GM23248 (cell line): ENCODE measurements around the gene PCDHA1. TPM values are rescaled to one million over a fixed set of nuclear protein-coding genes. Genes with fewer than 3 reads are reported as not detected.

Source experiments
- DNase-seq: peaks from one replicate; pipeline ENCODE4 v3.0.0-alpha.2; 2015
- H2AFZ ChIP-seq: fragments of 200-600 bp; sonication (generic); 2 replicates; pipeline ENCODE4 v1.6.1; 2016; ENCODE audit warnings: antibody characterized with exemption
- H3F3A ChIP-seq: fragments of 200-600 bp; sonication (generic); 2 replicates; pipeline ENCODE4 v1.6.1; 2016; ENCODE audit warnings: mild to moderate bottlenecking, antibody characterized with exemption, mixed run types; ENCODE audit not compliant: insufficient read depth
- H3K27ac ChIP-seq: fragments of 200-600 bp; sonication (generic); 2 replicates; pipeline ENCODE4 v1.5.1; 2016; ENCODE audit warnings: mild to moderate bottlenecking
- H3K27me3 ChIP-seq: fragments of 200-600 bp; sonication (generic); replicated peaks from 2 replicates; pipeline ENCODE4 v1.6.1; 2016; ENCODE audit warnings: mild to moderate bottlenecking; ENCODE audit not compliant: insufficient read depth
- H3K36me3 ChIP-seq: fragments of 200-600 bp; sonication (generic); 2 replicates; pipeline ENCODE4 v1.6.1; 2016; ENCODE audit warnings: low read depth, mild to moderate bottlenecking
- H3K4me1 ChIP-seq: fragments of 200-600 bp; sonication (generic); 2 replicates; pipeline ENCODE4 v1.6.1; 2016; ENCODE audit warnings: mild to moderate bottlenecking; ENCODE audit not compliant: insufficient read depth
- H3K4me2 ChIP-seq: fragments of 200-600 bp; sonication (generic); one replicate; pipeline ENCODE4 v1.6.1; 2016; ENCODE audit warnings: mild to moderate bottlenecking; ENCODE audit not compliant: unreplicated experiment
- H3K4me3 ChIP-seq: fragments of 200-600 bp; sonication (generic); 2 replicates; pipeline ENCODE4 v1.5.1; 2016; ENCODE audit warnings: mild to moderate bottlenecking
- H3K79me2 ChIP-seq: fragments of 200-600 bp; sonication (generic); 2 replicates; pipeline ENCODE4 v1.6.1; 2016; ENCODE audit warnings: mild to moderate bottlenecking; ENCODE audit not compliant: insufficient read depth
- H3K9ac ChIP-seq: fragments of 200-600 bp; sonication (generic); 2 replicates; pipeline ENCODE4 v1.6.1; 2016; ENCODE audit warnings: mild to moderate bottlenecking
- H3K9me2 ChIP-seq: fragments of 200-600 bp; sonication (generic); 2 replicates; pipeline ENCODE4 v1.6.1; 2016; ENCODE audit warnings: mixed run types, mild to moderate bottlenecking, moderate library complexity; ENCODE audit not compliant: insufficient read depth
- H3K9me3 ChIP-seq: fragments of 200-600 bp; sonication (generic); one replicate; pipeline ENCODE4 v1.6.1; 2017; ENCODE audit warnings: low read depth
- H4K20me1 ChIP-seq: fragments of 200-600 bp; sonication (generic); 2 replicates; pipeline ENCODE4 v1.6.0; 2016; ENCODE audit not compliant: insufficient read depth
- EZH2 ChIP-seq: fragments of 200-600 bp; sonication (generic); IDR thresholded peaks from 2 replicates; pipeline ENCODE4 v1.6.1; 2018; ENCODE audit warnings: antibody characterized with exemption, mild to moderate bottlenecking; ENCODE audit not compliant: insufficient read depth, poor library complexity, severe bottlenecking
- EZH2phosphoT487 ChIP-seq: fragments of 200-600 bp; sonication (generic); IDR thresholded peaks from 2 replicates; pipeline ENCODE4 v1.6.1; 2018; ENCODE audit warnings: antibody characterized with exemption, moderate library complexity, mild to moderate bottlenecking, low read depth; ENCODE audit not compliant: insufficient read depth
- WGBS, 2 experiments: methylation state at CpG; one replicate each; pipeline ENCODE4 v1.1.6; 2015 to 2017; ENCODE audit warnings: low lambda C conversion rate in 2 of 2, low coverage in 1 of 2; ENCODE audit errors: missing lambda C conversion rate in 2 of 2; 5-methylcytosine and 5-hydroxymethylcytosine counted together
- in situ Hi-C: fragments of 300-500 bp; cut with MboI; formaldehyde crosslinking; loops from 2 replicates; pipeline ENCODE4 v1.15.0; 2020
- polyA plus RNA-seq: library from polyadenylated mRNA; unstranded; fragments of >200 nt; fragmentation: Nextera tagmentation; extraction: Ambion mirVana; gene quantifications from 2 replicates; pipeline ENCODE4 v1.2.1, GENCODE V29; 2016
- total RNA-seq: library from RNA; depleted of rRNA; stranded (reverse); fragments of >200 nt; shearing (Covaris generic); gene quantifications from 2 replicates; pipeline ENCODE4 v1.2.3, GENCODE V29; 2014

Gene PCDHA1
- total and polyA plus RNA-seq, 2 experiments from 2014 or later = not detected

- H3F3A ChIP-seq = no peaks in the 10 kb centered on the region
- no peaks in the 10 kb centered on the region for H3K9me2 ChIP-seq
- no peak overlapping the region for H3K4me2 ChIP-seq
- no peak overlapping the region for H3K4me3 ChIP-seq
- H3K79me2 ChIP-seq = no peaks in the 10 kb centered on the region
- H2AFZ ChIP-seq = no peak overlapping the region
- no peaks in the 10 kb centered on the region for H4K20me1 ChIP-seq
- WGBS, 2 experiments = 38 to 52% methylated on average over 3 of the region's 3 CpGs
- no peaks in the 10 kb centered on the region for H3K9me3 ChIP-seq
- in situ Hi-C loops = no loop called here
- no peaks in the 10 kb centered on the region for H3K36me3 ChIP-seq
- H3K4me1 ChIP-seq = no peaks in the 10 kb centered on the region
- no peak for TF ChIP-seq EZH2phosphoT487
- TF ChIP-seq EZH2 = no peak
- H3K27ac ChIP-seq = no peak overlapping the region
- H3K9ac ChIP-seq = no peak overlapping the region
- DNase-seq = no peak
- no peaks in the 10 kb centered on the region for H3K27me3 ChIP-seq
Measured at GRCh38 chr5:141002605-141002965, 216.6 kb downstream of the PCDHA1 start.

- Histone ChIP-seq H3K9ac (no peak overlapping the region), H3K27ac (no peak overlapping the region), H3K4me2 (no peak overlapping the region), H3K9me2 (no peaks in the 10 kb centered on the region), H3K9me3 (no peaks in the 10 kb centered on the region), H4K20me1 (no peaks in the 10 kb centered on the region), H3K36me3 (no peaks in the 10 kb centered on the region), H3F3A (no peaks in the 10 kb centered on the region), H2AFZ (no peak overlapping the region), H3K79me2 (no peaks in the 10 kb centered on the region), H3K4me1 (no peaks in the 10 kb centered on the region), H3K27me3 (no peaks in the 10 kb centered on the region), H3K4me3 (no peak overlapping the region)
- TF ChIP-seq EZH2 (no peak), EZH2phosphoT487 (no peak)
- DNase-seq = no peak
- in situ Hi-C loops = no loop called here
- WGBS, 2 experiments = 37 to 38% methylated on average over 3 of the region's 3 CpGs
Measured at GRCh38 chr5:141003031-141003430, 217.1 kb downstream of the PCDHA1 start.

DNA sequence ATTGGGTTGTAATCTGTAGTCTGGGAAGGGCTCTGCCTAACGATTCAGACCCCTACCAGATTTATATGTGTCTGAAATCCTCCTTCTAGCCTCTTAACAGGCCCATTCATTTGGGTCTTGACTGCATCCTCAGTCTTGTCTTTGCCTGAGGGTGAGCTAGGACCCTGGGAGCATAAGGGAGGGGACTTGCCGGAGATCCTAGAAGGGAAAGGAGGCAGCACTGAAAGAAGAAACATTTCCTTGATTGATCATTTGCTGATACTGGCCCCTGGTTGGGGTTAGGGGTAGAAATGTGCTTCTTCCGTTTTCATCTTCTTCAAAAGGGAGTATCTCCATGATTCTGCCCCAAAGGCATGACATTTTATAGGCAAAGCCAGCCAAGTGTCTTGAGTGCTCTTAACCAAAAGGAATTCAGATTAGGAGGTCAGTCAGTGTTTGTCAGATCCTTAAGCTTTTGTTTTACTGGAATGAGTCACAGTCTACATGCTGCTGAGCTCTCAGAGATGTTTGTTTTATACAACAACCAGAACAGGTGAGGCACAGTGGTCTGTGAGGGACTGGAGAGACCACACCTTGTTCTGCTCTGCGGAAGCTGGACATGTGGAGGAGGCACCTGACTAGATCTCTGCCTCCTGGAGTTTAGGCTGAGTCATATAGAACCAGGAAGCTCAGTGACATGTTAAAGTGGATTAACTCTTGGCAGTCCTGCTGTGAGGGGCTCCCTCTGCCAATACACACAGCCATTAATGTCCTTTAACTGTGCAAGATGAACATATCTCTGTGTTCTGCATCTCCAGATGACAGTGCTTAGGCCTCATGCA is 218.1 kb downstream of the PCDHA1 start:
- WGBS, 2 experiments = 12 to 14% methylated on average over 4 of the region's 4 CpGs
- no peaks in the 10 kb centered on the region for H4K20me1 ChIP-seq
- H3K4me3 ChIP-seq = no peak overlapping the region
- TF ChIP-seq EZH2 (no peak), EZH2phosphoT487 (no peak)
- H3K9me2 ChIP-seq = no peaks in the 10 kb centered on the region
- no peak overlapping the region for H3K4me2 ChIP-seq
- in situ Hi-C loops = no loop called here
- DNase-seq = peak; percentile 4
- H3F3A ChIP-seq = no peaks in the 10 kb centered on the region
- no peaks in the 10 kb centered on the region for H3K79me2 ChIP-seq
- H3K27me3 ChIP-seq = no peaks in the 10 kb centered on the region
- H3K4me1 ChIP-seq = no peaks in the 10 kb centered on the region
- H3K27ac ChIP-seq = no peak overlapping the region
- H3K9ac ChIP-seq = no peak overlapping the region
- no peaks in the 10 kb centered on the region for H3K9me3 ChIP-seq
- H2AFZ ChIP-seq = no peak overlapping the region
- no peaks in the 10 kb centered on the region for H3K36me3 ChIP-seq

GRCh38 chr5:141007791-141008190 is 221.9 kb downstream of the PCDHA1 start:
- Histone ChIP-seq H3K4me3 (no peak overlapping the region), H3K27me3 (no peaks in the 10 kb centered on the region), H2AFZ (no peak overlapping the region), H3K79me2 (no peaks in the 10 kb centered on the region), H3K9me3 (no peaks in the 10 kb centered on the region), H3K27ac (no peak overlapping the region), H3K36me3 (no peaks in the 10 kb centered on the region), H3K9ac (no peak overlapping the region), H4K20me1 (no peaks in the 10 kb centered on the region), H3K4me1 (no peaks in the 10 kb centered on the region), H3K9me2 (no peaks in the 10 kb centered on the region), H3F3A (no peaks in the 10 kb centered on the region), H3K4me2 (no peak overlapping the region)
- in situ Hi-C loops = no loop called here
- TF ChIP-seq EZH2 = no peak
- TF ChIP-seq EZH2phosphoT487 = no peak
- no peak for DNase-seq
